GM19463 (cell line): ENCODE results near the gene OR1K1.
"Not testable (repeated sequence)": the region's sequence is repeated elsewhere in the genome, so short reads cannot be mapped to it uniquely, and the experiment has no call there.

Experiments used
- ATAC-seq: cut with Tn5 transposase; IDR thresholded peaks from one replicate; pipeline ENCODE4 v1.9.1; 2021; ENCODE audit warnings: mild to moderate bottlenecking, moderate library complexity; ENCODE audit not compliant: unreplicated experiment

OR1K1 gene

GRCh38 chr9:122810306-122810946, 10.5 kb downstream of the OR1K1 start:
- ATAC-seq = peak; percentile 84

- ATAC-seq = no peak
Measured at GRCh38 chr9:122812736-122813135, 12.8 kb downstream of the OR1K1 start.

GRCh38 chr9:122814545-122814944, 14.6 kb downstream of the OR1K1 start:
- no peak for ATAC-seq

GRCh38 chr9:122815544-122815943, 15.6 kb downstream of the OR1K1 start:
- no peak for ATAC-seq

- ATAC-seq = no peak
Measured at GRCh38 chr9:122816163-122816867, 16.4 kb downstream of the OR1K1 start.

- no peak for ATAC-seq
Measured at GRCh38 chr9:122819326-122819725, 19.4 kb downstream of the OR1K1 start.

GRCh38 chr9:122819791-122820489, 20.0 kb downstream of the OR1K1 start:
- no peak for ATAC-seq

GRCh38 chr9:122820490-122820845, 20.5 kb downstream of the OR1K1 start:
- ATAC-seq = no peak

- no peak for ATAC-seq
Measured at GRCh38 chr9:122821278-122821943, 21.5 kb downstream of the OR1K1 start.

- ATAC-seq = no peak
Measured at GRCh38 chr9:122822056-122822455, 22.1 kb downstream of the OR1K1 start.

GRCh38 chr9:122822938-122823337, 23.0 kb downstream of the OR1K1 start:
- no peak for ATAC-seq

GRCh38 chr9:122827761-122828093, 27.8 kb downstream of the OR1K1 start:
- ATAC-seq = peak; percentile 10

- ATAC-seq = not testable (repeated sequence)
Measured at GRCh38 chr9:122828965-122829284, 29.0 kb downstream of the OR1K1 start.

GRCh38 chr9:122832194-122832593, 32.3 kb downstream of the OR1K1 start:
- ATAC-seq = no peak

GRCh38 chr9:122835313-122835731, 35.4 kb downstream of the OR1K1 start:
- no peak for ATAC-seq

GRCh38 chr9:122837266-122837850, 37.4 kb downstream of the OR1K1 start:
- no peak for ATAC-seq

- ATAC-seq = not testable (repeated sequence)
Measured at GRCh38 chr9:122838441-122838840, 38.5 kb downstream of the OR1K1 start.

GRCh38 chr9:122841501-122841900, 41.6 kb downstream of the OR1K1 start:
- no peak for ATAC-seq

- no peak for ATAC-seq
Measured at GRCh38 chr9:122844137-122844536, 44.2 kb downstream of the OR1K1 start.

GRCh38 chr9:122845116-122845515, 45.2 kb downstream of the OR1K1 start:
- no peak for ATAC-seq

GRCh38 chr9:122846371-122846940, 46.5 kb downstream of the OR1K1 start:
- ATAC-seq = no peak
